Esophagus squamous epithelium (tissue), 5 donors: ENCODE results near the gene GAS7. TPM values are rescaled to one million over a fixed set of nuclear protein-coding genes. Genes with fewer than 3 reads are reported as not detected.

ENCODE experiments used
- DNase-seq: peaks from one replicate; lab custom pipeline; 2025; lab: John Stamatoyannopoulos, UW
- H3K27ac ChIP-seq, 4 donors: fragments of 200-600 bp; sonication (generic); one replicate each; pipeline ENCODE4 v1.5.1; 2016 to 2019; ENCODE audit warnings: mild to moderate bottlenecking in 1 of 4
- H3K27me3 ChIP-seq, 4 donors: fragments of 200-600 bp; sonication (generic); 1 replicate in 3 of 4; 2 replicates in 1 of 4; pipeline versions ENCODE4 v1.5.1 to v1.6.0; 2017 to 2021; ENCODE audit warnings: antibody characterized with exemption in 1 of 4
- H3K36me3 ChIP-seq, 3 donors: fragments of 200-600 bp; sonication (generic); one replicate each; pipeline ENCODE4 v1.5.1; 2016 to 2019
- H3K4me1 ChIP-seq, 3 donors: fragments of 200-600 bp; sonication (generic); one replicate each; pipeline ENCODE4 v1.5.1; 2017 to 2019
- H3K4me3 ChIP-seq, 4 donors: fragments of 200-600 bp; sonication (generic); 1 replicate in 3 of 4; 2 replicates in 1 of 4; pipeline ENCODE4 v1.5.1; 2016 to 2019; ENCODE audit warnings: mild to moderate bottlenecking in 2 of 4, moderate library complexity in 1 of 4
- H3K9me3 ChIP-seq, 3 donors: fragments of 200-600 bp; sonication (generic); one replicate each; pipeline ENCODE4 v1.5.1; 2016 to 2019
- POLR2A ChIP-seq, 4 donors: fragments of 450-650 bp; IDR thresholded peaks; one replicate each; pipeline ENCODE4 v1.6.1; 2017; ENCODE audit warnings: antibody characterized with exemption in 4 of 4, mild to moderate bottlenecking in 4 of 4, moderate library complexity in 3 of 4
- WGBS, 2 donors: methylation state at CpG; one replicate each; pipeline ENCODE4 v1.1.5; 2018; 5-methylcytosine and 5-hydroxymethylcytosine counted together
- intact Hi-C: fragments of 100-400 bp; cut with DNase I; formaldehyde crosslinking; loops from one replicate; pipeline ENCODE4 v1.15.0; 2022
- total RNA-seq, 4 donors: library from RNA; depleted of rRNA; stranded (reverse); fragments of >200 nt; gene quantifications; one replicate each; pipeline ENCODE4 v1.1.0, GENCODE V29; 2016
- TF ChIP-seq, protein P1 (sequence below), 6 experiments: fragments of 450-650 bp in 4 of 6; fragments of 200-600 bp in 2 of 6; sonication (generic) in 2 of 6; IDR thresholded peaks; one replicate each; pipeline ENCODE4 v1.5.1; 2016 to 2019; ENCODE audit warnings: antibody characterized with exemption in 6 of 6, mild to moderate bottlenecking in 4 of 6, moderate library complexity in 4 of 6
- donor health status: DM: yes; HTN: yes; CAD: no.

The GAS7 gene
- total RNA-seq, 4 donors from 2014 or later = 16.8 to 39.1 (median 30.1) TPM

DNA sequence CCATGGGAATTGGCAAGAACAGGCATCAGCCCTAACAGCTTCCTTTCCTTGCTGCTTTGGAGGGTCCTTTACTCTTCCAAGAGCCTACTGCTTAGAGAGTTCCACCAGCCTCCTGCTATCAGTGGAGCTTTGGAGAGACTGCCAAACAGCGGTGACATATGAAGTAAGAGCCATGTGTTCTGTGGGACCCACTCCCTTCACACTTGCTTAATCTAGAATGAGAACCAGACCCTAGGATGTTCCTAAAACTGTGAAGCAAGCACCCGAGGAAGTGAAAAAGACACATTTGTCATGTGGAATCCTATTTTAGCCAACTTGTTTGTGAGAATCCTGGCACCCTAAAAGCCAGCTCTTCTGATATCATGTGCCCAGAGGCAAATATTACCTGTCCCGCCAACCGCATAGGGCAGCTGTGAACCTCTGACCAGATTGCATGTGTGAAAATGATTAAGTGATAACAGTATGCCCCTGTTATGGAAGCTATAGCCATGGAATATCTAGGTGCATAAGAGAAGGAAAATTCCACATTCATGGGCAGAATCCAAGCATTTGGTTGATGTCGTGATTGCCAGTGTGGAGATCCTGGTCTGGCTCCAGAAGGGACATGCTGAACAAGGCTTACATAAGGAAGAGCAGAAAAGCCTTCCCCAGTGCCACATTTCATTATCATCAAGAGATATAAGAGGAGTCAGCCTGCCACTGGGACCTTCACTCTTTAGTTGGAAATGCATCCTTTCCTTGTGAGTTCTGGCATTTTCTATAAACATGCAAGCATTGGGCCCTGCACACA, 312.1 kb downstream of the GAS7 start:
- no peak for DNase-seq
- H3K9me3 ChIP-seq = peaks cover 0 to 26% (median 10%) of the 10 kb centered on the region in 3 donors
- no peak overlapping the region for H3K4me3 ChIP-seq
- no peaks in the 10 kb centered on the region for H3K27me3 ChIP-seq
- H3K27ac ChIP-seq = no peak overlapping the region
- TF ChIP-seq, protein P1, sequence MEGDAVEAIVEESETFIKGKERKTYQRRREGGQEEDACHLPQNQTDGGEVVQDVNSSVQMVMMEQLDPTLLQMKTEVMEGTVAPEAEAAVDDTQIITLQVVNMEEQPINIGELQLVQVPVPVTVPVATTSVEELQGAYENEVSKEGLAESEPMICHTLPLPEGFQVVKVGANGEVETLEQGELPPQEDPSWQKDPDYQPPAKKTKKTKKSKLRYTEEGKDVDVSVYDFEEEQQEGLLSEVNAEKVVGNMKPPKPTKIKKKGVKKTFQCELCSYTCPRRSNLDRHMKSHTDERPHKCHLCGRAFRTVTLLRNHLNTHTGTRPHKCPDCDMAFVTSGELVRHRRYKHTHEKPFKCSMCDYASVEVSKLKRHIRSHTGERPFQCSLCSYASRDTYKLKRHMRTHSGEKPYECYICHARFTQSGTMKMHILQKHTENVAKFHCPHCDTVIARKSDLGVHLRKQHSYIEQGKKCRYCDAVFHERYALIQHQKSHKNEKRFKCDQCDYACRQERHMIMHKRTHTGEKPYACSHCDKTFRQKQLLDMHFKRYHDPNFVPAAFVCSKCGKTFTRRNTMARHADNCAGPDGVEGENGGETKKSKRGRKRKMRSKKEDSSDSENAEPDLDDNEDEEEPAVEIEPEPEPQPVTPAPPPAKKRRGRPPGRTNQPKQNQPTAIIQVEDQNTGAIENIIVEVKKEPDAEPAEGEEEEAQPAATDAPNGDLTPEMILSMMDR (IDR thresholded peaks at IDR 0.05) = no peak
- no peak for TF ChIP-seq POLR2A (IDR thresholded peaks at IDR 0.05)
- no peaks in the 10 kb centered on the region for H3K4me1 ChIP-seq
- WGBS, 2 donors = 78 to 81% methylated on average over 5 of the region's 5 CpGs
- no peaks in the 10 kb centered on the region for H3K36me3 ChIP-seq
- intact Hi-C loops = no loop called here

- Histone ChIP-seq H3K4me3 (no peak overlapping the region), H3K9me3 (peaks cover 0 to 26% (median 10%) of the 10 kb centered on the region in 3 donors), H3K27me3 (no peaks in the 10 kb centered on the region), H3K4me1 (no peaks in the 10 kb centered on the region), H3K27ac (no peak overlapping the region), H3K36me3 (no peaks in the 10 kb centered on the region)
- DNase-seq = no peak
- no peak for TF ChIP-seq POLR2A (IDR thresholded peaks at IDR 0.05)
- TF ChIP-seq, protein P1 (IDR thresholded peaks at IDR 0.05) = no peak
- intact Hi-C loops = no loop called here
These were observed 315.0 kb downstream of the GAS7 start for GRCh38 chr17:9883451-9883850.

DNA sequence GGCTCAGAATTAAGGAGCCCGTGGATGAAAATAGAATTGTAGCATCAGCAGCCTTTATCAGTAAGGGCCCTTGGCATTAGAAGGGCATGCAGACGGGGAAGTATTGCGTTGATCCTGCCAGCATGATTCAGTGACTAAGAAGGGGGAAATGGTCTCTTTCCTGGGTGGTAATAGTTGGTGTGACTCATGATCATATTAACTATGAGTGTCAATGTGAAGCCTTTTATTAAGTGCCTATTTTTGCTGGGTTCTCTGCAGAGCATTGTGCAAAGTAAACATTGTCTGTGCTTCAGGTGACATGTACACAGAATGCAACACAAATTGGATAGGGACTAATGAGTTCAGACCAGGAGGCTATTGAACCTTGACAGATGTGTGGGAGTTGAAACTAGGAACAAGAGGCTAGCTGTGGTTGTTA, 317.8 kb downstream of the GAS7 start:
- no peak for DNase-seq
- WGBS, 2 donors = 23 to 58% methylated on average over 3 of the region's 3 CpGs
- no peak for TF ChIP-seq POLR2A (IDR thresholded peaks at IDR 0.05)
- TF ChIP-seq, protein P1 (IDR thresholded peaks at IDR 0.05) = no peak
- Histone ChIP-seq H3K4me3 (no peak overlapping the region), H3K4me1 (no peaks in the 10 kb centered on the region), H3K27me3 (no peaks in the 10 kb centered on the region), H3K36me3 (no peaks in the 10 kb centered on the region), H3K9me3 (peaks cover 0 to 26% (median 10%) of the 10 kb centered on the region in 3 donors), H3K27ac (no peak overlapping the region)
- intact Hi-C loops = no loop called here

DNA sequence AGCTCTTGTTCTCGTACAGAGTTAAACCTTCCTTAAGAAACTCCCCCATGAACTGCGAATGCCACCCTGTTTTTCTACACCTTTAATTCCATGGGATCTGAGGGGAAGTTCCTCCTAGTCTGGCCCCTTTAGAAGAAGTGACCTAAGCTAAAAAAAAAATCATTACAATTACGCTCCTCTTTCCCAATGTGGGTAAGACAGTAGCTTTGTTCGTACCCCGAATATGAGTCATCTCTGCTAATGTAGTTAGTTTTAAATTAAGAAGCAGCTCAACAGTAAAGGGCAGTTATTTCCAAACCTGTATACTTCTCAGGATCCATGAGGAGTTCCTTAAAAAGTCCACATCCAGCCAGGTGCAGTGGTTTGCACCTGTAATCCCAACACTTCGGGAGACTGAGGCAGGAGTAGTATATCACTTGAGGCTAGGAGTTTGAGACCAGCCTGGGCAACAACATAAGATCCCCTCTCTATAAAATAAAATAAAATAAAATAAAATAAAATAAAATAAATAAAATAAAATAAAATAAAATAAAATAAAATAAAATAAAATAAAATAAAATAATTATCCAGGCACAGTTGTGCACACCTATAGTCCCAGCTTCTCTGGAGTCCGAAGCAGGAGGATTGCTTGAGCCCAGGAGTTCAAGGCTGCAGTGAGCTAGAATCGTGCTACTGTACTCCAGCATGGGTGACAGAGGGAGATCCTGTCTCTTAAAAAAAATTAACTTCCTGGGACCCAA, 319.4 kb downstream of the GAS7 start:
- Histone ChIP-seq H3K4me3 (no peak overlapping the region), H3K36me3 (no peaks in the 10 kb centered on the region), H3K27ac (no peak overlapping the region), H3K27me3 (no peaks in the 10 kb centered on the region), H3K9me3 (peaks cover 0 to 18% (median 10%) of the 10 kb centered on the region in 3 donors), H3K4me1 (no peaks in the 10 kb centered on the region)
- TF ChIP-seq, protein P1 (IDR thresholded peaks at IDR 0.05) = no peak
- TF ChIP-seq POLR2A (IDR thresholded peaks at IDR 0.05) = no peak
- intact Hi-C loops = no loop called here
- WGBS, 2 donors = 69 to 83% methylated on average over 8 of the region's 8 CpGs
- no peak for DNase-seq

- H3K27ac ChIP-seq = no peak overlapping the region
- no peaks in the 10 kb centered on the region for H3K36me3 ChIP-seq
- H3K4me3 ChIP-seq = no peak overlapping the region
- no peak for DNase-seq
- no peak for TF ChIP-seq POLR2A (IDR thresholded peaks at IDR 0.05)
- TF ChIP-seq, protein P1 (IDR thresholded peaks at IDR 0.05) = no peak
- H3K9me3 ChIP-seq = peaks cover 0 to 13% (median 6%) of the 10 kb centered on the region in 3 donors
- no peaks in the 10 kb centered on the region for H3K27me3 ChIP-seq
- intact Hi-C loops = no loop called here
- H3K4me1 ChIP-seq = no peaks in the 10 kb centered on the region
- 50 to 51% methylated on average over 3 of the region's 3 CpGs for WGBS, 2 donors
These were observed 320.1 kb downstream of the GAS7 start for GRCh38 chr17:9878356-9878755.
